Measurements from ENCODE around the gene NCDN.

NCDN gene

DNA sequence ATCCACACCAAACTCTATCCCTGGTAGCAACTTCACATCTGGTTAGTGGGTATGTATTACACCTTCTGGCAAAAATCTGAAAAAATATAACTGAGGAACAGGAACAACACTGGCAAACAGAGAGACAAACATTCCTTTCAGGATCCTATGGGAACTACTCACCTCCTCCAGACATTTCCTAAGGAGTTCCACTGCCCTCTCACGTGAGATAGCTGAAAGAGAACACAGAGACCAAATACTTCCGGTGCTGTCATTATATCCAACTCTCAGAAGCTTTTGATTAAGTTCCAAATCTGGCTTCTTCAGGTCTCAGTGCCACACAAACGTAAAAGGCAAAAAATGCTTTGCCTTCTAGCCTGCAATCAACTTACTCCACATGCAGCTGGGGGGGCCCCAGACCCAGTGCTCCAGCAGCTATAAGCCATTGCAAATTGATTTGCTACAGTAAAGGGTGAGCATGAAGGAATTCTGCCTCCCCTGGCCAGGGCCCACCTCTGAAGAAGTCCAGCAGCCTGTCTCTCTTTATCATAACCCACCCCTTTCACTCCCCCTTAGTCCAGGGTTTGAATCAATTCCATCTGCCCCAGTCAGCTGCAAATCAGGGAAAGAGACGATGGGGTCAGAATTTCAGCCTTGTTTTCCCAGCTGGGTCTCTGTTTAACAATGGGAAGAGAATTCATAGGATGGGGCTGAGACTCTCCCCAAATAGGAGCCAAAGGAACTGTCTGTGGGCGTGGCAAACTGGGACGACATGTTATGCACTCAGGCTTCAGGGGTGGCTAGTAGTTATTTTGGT lies 47.7 kb downstream of the NCDN start:
- Histone ChIP-seq H3K79me2 (ENCODE audit: insufficient read depth, low read length) (peaks cover 52% of the 10 kb centered on the region), H3K4me1 (ENCODE audit: insufficient read depth, low read length) (no peaks in the 10 kb centered on the region), H3K27ac (ENCODE audit: low read length) (no peak overlapping the region)

DNA sequence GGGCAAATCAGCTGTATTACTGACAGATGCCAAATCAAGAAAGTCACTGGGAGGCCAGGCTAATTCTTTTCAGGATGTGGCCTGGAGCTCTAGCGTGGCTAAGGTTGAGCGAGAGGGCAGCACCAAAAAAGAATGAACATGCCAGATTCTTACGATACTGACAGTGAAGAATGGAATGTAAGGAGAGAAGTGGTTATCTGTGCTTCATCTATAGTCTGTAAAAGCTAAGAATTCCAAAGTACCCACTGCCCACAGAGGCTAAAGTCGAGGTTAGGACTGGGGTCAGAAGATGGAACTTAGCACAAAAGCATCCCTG lies 48.2 kb downstream of the NCDN start:
- Histone ChIP-seq H3K4me3 (ENCODE audit: low read depth in 1 of 2, low read length in 2 of 2) (no peak overlapping the region), H3K36me3 (ENCODE audit: insufficient read depth, low read length) (peaks cover 95% of the 10 kb centered on the region)
- ATAC-seq (ENCODE audit: insufficient read depth, low read depth): no peak

More for the DNA sequence above, 47.7 kb downstream of the NCDN start:
- no peak for TF ChIP-seq EZH2 (IDR thresholded peaks at IDR 0.05; ENCODE audit: borderline replicate concordance, low read depth, low read length, severe bottlenecking)
- TF ChIP-seq, protein P1, sequence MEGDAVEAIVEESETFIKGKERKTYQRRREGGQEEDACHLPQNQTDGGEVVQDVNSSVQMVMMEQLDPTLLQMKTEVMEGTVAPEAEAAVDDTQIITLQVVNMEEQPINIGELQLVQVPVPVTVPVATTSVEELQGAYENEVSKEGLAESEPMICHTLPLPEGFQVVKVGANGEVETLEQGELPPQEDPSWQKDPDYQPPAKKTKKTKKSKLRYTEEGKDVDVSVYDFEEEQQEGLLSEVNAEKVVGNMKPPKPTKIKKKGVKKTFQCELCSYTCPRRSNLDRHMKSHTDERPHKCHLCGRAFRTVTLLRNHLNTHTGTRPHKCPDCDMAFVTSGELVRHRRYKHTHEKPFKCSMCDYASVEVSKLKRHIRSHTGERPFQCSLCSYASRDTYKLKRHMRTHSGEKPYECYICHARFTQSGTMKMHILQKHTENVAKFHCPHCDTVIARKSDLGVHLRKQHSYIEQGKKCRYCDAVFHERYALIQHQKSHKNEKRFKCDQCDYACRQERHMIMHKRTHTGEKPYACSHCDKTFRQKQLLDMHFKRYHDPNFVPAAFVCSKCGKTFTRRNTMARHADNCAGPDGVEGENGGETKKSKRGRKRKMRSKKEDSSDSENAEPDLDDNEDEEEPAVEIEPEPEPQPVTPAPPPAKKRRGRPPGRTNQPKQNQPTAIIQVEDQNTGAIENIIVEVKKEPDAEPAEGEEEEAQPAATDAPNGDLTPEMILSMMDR (IDR thresholded peaks at IDR 0.05; ENCODE audit: borderline replicate concordance, extremely low read depth, low read length, poor library complexity, severe bottlenecking): no peak
- Histone ChIP-seq H3K27me3 (ENCODE audit: insufficient read depth, low read length, poor library complexity) (no peaks in the 10 kb centered on the region), H3K4me2 (ENCODE audit: insufficient read depth, low read length) (no peak overlapping the region), H2AFZ (ENCODE audit: low read depth, low read length) (no peak overlapping the region), H4K20me1 (ENCODE audit: insufficient read depth, low read length) (peaks cover 20% of the 10 kb centered on the region), H3K9ac (ENCODE audit: low read depth, low read length) (no peak overlapping the region), H3K36me3 (ENCODE audit: insufficient read depth, low read length) (peaks cover 96% of the 10 kb centered on the region), H3K4me3 (ENCODE audit: low read depth in 1 of 2, low read length in 2 of 2) (no peak overlapping the region), H3K9me3 (ENCODE audit: insufficient read depth, low read length, severe bottlenecking) (no peaks in the 10 kb centered on the region)
- ATAC-seq (ENCODE audit: insufficient read depth, low read depth) (no peak), DNase-seq (no peak)

DNA sequence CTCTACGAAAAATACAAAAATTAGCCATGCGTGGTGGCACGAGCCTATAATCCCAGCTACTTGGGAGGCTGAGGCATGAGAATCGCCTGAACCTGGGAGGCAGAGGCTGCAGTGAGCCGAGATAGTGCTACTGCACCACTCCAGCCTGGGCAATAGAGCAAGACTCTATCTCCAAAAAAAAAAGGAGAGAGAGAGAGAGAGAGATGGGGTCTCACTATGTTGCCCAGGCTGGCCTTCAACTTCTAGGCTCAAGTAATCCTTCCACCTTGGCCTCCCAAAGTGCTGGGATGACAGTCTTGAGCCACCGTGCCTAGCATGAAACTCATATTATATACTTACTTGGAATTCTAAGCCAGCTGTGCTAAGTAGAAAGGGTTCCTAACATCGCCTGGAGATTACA lies 54.1 kb downstream of the NCDN start:
- H3K27ac ChIP-seq (ENCODE audit: low read length): no peak overlapping the region
- no peak overlapping the region for H2AFZ ChIP-seq (ENCODE audit: low read depth, low read length)
- H3K9ac ChIP-seq (ENCODE audit: low read depth, low read length): no peak overlapping the region
- no peak overlapping the region for H3K4me2 ChIP-seq (ENCODE audit: insufficient read depth, low read length)
- H3K4me3 ChIP-seq (ENCODE audit: low read depth in 1 of 2, low read length in 2 of 2): no peak overlapping the region
- no peaks in the 10 kb centered on the region for H3K4me1 ChIP-seq (ENCODE audit: insufficient read depth, low read length)
- peaks cover 96% of the 10 kb centered on the region for H3K36me3 ChIP-seq (ENCODE audit: insufficient read depth, low read length)
- peaks cover 63% of the 10 kb centered on the region for H4K20me1 ChIP-seq (ENCODE audit: insufficient read depth, low read length)
- TF ChIP-seq, protein P1 (IDR thresholded peaks at IDR 0.05; ENCODE audit: borderline replicate concordance, extremely low read depth, low read length, poor library complexity, severe bottlenecking): no peak
- no peak for TF ChIP-seq EZH2 (IDR thresholded peaks at IDR 0.05; ENCODE audit: borderline replicate concordance, low read depth, low read length, severe bottlenecking)
- ATAC-seq (ENCODE audit: insufficient read depth, low read depth) (no peak), DNase-seq (no peak)
- no peaks in the 10 kb centered on the region for H3K9me3 ChIP-seq (ENCODE audit: insufficient read depth, low read length, severe bottlenecking)
- H3K27me3 ChIP-seq (ENCODE audit: insufficient read depth, low read length, poor library complexity): no peaks in the 10 kb centered on the region
- H3K79me2 ChIP-seq (ENCODE audit: insufficient read depth, low read length): peaks cover 97% of the 10 kb centered on the region

More for the DNA sequence above, 48.2 kb downstream of the NCDN start:
- Histone ChIP-seq H3K9me3 (ENCODE audit: insufficient read depth, low read length, severe bottlenecking) (no peaks in the 10 kb centered on the region), H3K4me2 (ENCODE audit: insufficient read depth, low read length) (no peak overlapping the region), H3K9ac (ENCODE audit: low read depth, low read length) (no peak overlapping the region), H2AFZ (ENCODE audit: low read depth, low read length) (no peak overlapping the region), H3K79me2 (ENCODE audit: insufficient read depth, low read length) (peaks cover 57% of the 10 kb centered on the region), H3K27me3 (ENCODE audit: insufficient read depth, low read length, poor library complexity) (no peaks in the 10 kb centered on the region), H4K20me1 (ENCODE audit: insufficient read depth, low read length) (peaks cover 22% of the 10 kb centered on the region), H3K27ac (ENCODE audit: low read length) (no peak overlapping the region), H3K4me1 (ENCODE audit: insufficient read depth, low read length) (no peaks in the 10 kb centered on the region)
- TF ChIP-seq EZH2 (IDR thresholded peaks at IDR 0.05; ENCODE audit: borderline replicate concordance, low read depth, low read length, severe bottlenecking): no peak
- TF ChIP-seq, protein P1 (IDR thresholded peaks at IDR 0.05; ENCODE audit: borderline replicate concordance, extremely low read depth, low read length, poor library complexity, severe bottlenecking): no peak
- DNase-seq: no peak
